HEK293 (cell line): ENCODE results near the gene OR52K1.
"Not testable (repeated sequence)": the region's sequence is repeated elsewhere in the genome, so short reads cannot be mapped to it uniquely, and the experiment has no call there.

Experiments
- CTCF ChIA-PET: fragments of 350-600 bp; formaldehyde crosslinking; extraction: SDS; loops from one replicate; lab custom pipeline; 2021; ENCODE audit warnings: antibody characterized with exemption; lab: Yijun Ruan, JAX
- POLR2A ChIA-PET: fragments of 300-600 bp; formaldehyde crosslinking; extraction: SDS; loops from one replicate; lab custom pipeline; 2020; ENCODE audit warnings: antibody characterized with exemption, inconsistent platforms; lab: Yijun Ruan, JAX
- H3K27ac ChIP-seq: fragments of 200-500 bp; sonication (Bioruptor generic); 2 replicates; pipeline ENCODE4 v1.5.1; 2014; ENCODE audit warnings: low read depth, low read length, control low read depth, inconsistent platforms; ENCODE audit errors: extremely low read depth
- H3K36me3 ChIP-seq, 2 experiments: fragments of 200-500 bp in 1 of 2; sonication (Bioruptor generic) in 1 of 2; 1 replicate in 1 of 2; 2 replicates in 1 of 2; pipeline ENCODE4 v1.5.1; 2014 to 2017; ENCODE audit warnings: inconsistent platforms in 2 of 2, low read length in 2 of 2; ENCODE audit not compliant: control insufficient read depth in 2 of 2, insufficient read depth in 1 of 2
- H3K4me1 ChIP-seq: fragments of 200-500 bp; sonication (Bioruptor generic); 2 replicates; pipeline ENCODE4 v1.5.1; 2014; ENCODE audit warnings: mild to moderate bottlenecking, low read length, inconsistent platforms; ENCODE audit not compliant: control insufficient read depth, insufficient read depth
- H3K4me3 ChIP-seq: 2 replicates; pipeline ENCODE4 v1.5.1; 2011; ENCODE audit warnings: low read depth, mild to moderate bottlenecking, control low read depth, low read length, moderate library complexity
- H3K9me3 ChIP-seq: fragments of 200-500 bp; sonication (Bioruptor generic); 2 replicates; pipeline ENCODE4 v1.5.1; 2014; ENCODE audit warnings: low read depth, low read length, inconsistent platforms; ENCODE audit not compliant: control insufficient read depth, insufficient read depth
- GLI2 ChIP-seq: fragments of 450-650 bp; formaldehyde crosslinking; IDR thresholded peaks from 2 replicates; pipeline ENCODE4; 2017; ENCODE audit warnings: missing biosample characterization, missing genetic modification characterization, low read depth, borderline replicate concordance
- HOXA7 ChIP-seq: sonication (generic); formaldehyde crosslinking; IDR thresholded peaks from 2 replicates; pipeline ENCODE4 v1.8.1; 2022; ENCODE audit warnings: missing genetic modification reagents, borderline replicate concordance
- PRDM6 ChIP-seq: fragments of 450-650 bp; formaldehyde crosslinking; IDR thresholded peaks from 2 replicates; pipeline ENCODE4 v1.5.1; 2017; ENCODE audit warnings: missing biosample characterization, missing genetic modification characterization
- TCF7L2 ChIP-seq: IDR thresholded peaks from 2 replicates; pipeline ENCODE4 v1.6.1; 2011; ENCODE audit warnings: low read depth, mild to moderate bottlenecking, inconsistent platforms, low read length, moderate library complexity, borderline replicate concordance
- WT1 ChIP-seq: fragments of 450-650 bp; formaldehyde crosslinking; IDR thresholded peaks from 2 replicates; pipeline ENCODE4 v1.5.1; 2016; ENCODE audit warnings: missing biosample characterization, missing genetic modification characterization
- ZIC2 ChIP-seq: fragments of 450-650 bp; formaldehyde crosslinking; IDR thresholded peaks from 2 replicates; pipeline ENCODE4 v1.5.1; 2016; ENCODE audit warnings: missing biosample characterization, missing genetic modification characterization
- ZNF121 ChIP-seq: fragments of 450-650 bp; formaldehyde crosslinking; IDR thresholded peaks from 2 replicates; pipeline ENCODE4 v1.5.1; 2016; ENCODE audit warnings: missing biosample characterization, missing genetic modification characterization
- ZNF146 ChIP-seq: fragments of 450-650 bp; formaldehyde crosslinking; IDR thresholded peaks from 2 replicates; pipeline ENCODE4 v1.5.1; 2016; ENCODE audit warnings: missing biosample characterization, missing genetic modification characterization
- ZNF157 ChIP-seq: fragments of 450-650 bp; formaldehyde crosslinking; IDR thresholded peaks from 2 replicates; pipeline ENCODE4 v1.5.1; 2016; ENCODE audit warnings: missing biosample characterization, missing genetic modification characterization
- ZNF223 ChIP-seq: fragments of 450-650 bp; formaldehyde crosslinking; IDR thresholded peaks from 2 replicates; pipeline ENCODE4 v1.5.1; 2016; ENCODE audit warnings: missing biosample characterization, missing genetic modification characterization
- ZNF280D ChIP-seq: fragments of 450-650 bp; formaldehyde crosslinking; IDR thresholded peaks from 2 replicates; pipeline ENCODE4 v1.5.1; 2016; ENCODE audit warnings: missing biosample characterization, missing genetic modification characterization
- ZNF302 ChIP-seq: fragments of 450-650 bp; formaldehyde crosslinking; IDR thresholded peaks from 2 replicates; pipeline ENCODE4 v1.5.1; 2016; ENCODE audit warnings: missing biosample characterization, missing genetic modification characterization, low read depth
- ZNF335 ChIP-seq: fragments of 450-650 bp; formaldehyde crosslinking; conservative IDR thresholded peaks from 2 replicates; pipeline ENCODE4 v1.5.1; 2016; ENCODE audit warnings: missing biosample characterization, missing genetic modification characterization
- ZNF561 ChIP-seq: fragments of 450-650 bp; IDR thresholded peaks from 2 replicates; pipeline ENCODE4 v1.5.1; 2018; ENCODE audit warnings: missing biosample characterization, missing genetic modification characterization, borderline replicate concordance
- ZNF600 ChIP-seq: fragments of 450-650 bp; formaldehyde crosslinking; IDR thresholded peaks from 2 replicates; pipeline ENCODE4 v1.5.1; 2016; ENCODE audit warnings: missing biosample characterization, missing genetic modification characterization
- ZNF621 ChIP-seq: fragments of 450-650 bp; formaldehyde crosslinking; IDR thresholded peaks from 2 replicates; pipeline ENCODE4 v1.5.1; 2017; ENCODE audit warnings: missing biosample characterization, missing genetic modification characterization
- ZNF623 ChIP-seq: fragments of 450-650 bp; formaldehyde crosslinking; IDR thresholded peaks from 2 replicates; pipeline ENCODE4 v1.5.1; 2016; ENCODE audit warnings: missing biosample characterization, missing genetic modification characterization
- ZNF626 ChIP-seq: fragments of 450-650 bp; sonication (Bioruptor Pico); formaldehyde crosslinking; IDR thresholded peaks from 2 replicates; pipeline ENCODE4 v1.5.1; 2018; ENCODE audit warnings: missing biosample characterization, missing genetic modification characterization, inconsistent platforms
- ZNF639 ChIP-seq: fragments of 450-650 bp; formaldehyde crosslinking; IDR thresholded peaks from 2 replicates; pipeline ENCODE4 v1.5.1; 2016; ENCODE audit warnings: missing biosample characterization, missing genetic modification characterization
- ZNF654 ChIP-seq: fragments of 450-650 bp; formaldehyde crosslinking; IDR thresholded peaks from 2 replicates; pipeline ENCODE4 v1.5.1; 2016; ENCODE audit warnings: low read depth, missing biosample characterization, missing genetic modification characterization

Gene OR52K1

GRCh38 chr11:4484310-4484709, 1.9 kb downstream of the OR52K1 start:
- no peak overlapping the region for H3K27ac ChIP-seq
- ChIA-PET CTCF (interaction anchor here (1.3 kb wide), 1 partner anchor 9 kb away, joined by 3 read pairs; no protein-coding TSS in a partner anchor), POLR2A (no interaction called here)
- no peak for TF ChIP-seq ZNF654 (tag by site-specific recombination)
- TF ChIP-seq ZIC2, result no peak
- TF ChIP-seq PRDM6 (tag by site-specific recombination), result no peak
- no peak for TF ChIP-seq ZNF121 (tag by site-specific recombination)
- no peak for TF ChIP-seq ZNF223 (tag by site-specific recombination)
- no peak for TF ChIP-seq ZNF157 (tag by site-specific recombination)
- TF ChIP-seq ZNF639, result no peak
- no peak for TF ChIP-seq HOXA7
- TF ChIP-seq ZNF302 (tag by site-specific recombination), result no peak
- no peak for TF ChIP-seq ZNF561 (tag by site-specific recombination)
- no peak for TF ChIP-seq ZNF623 (tag by site-specific recombination)
- no peak for TF ChIP-seq WT1
- TF ChIP-seq TCF7L2, result no peak
- no peak for TF ChIP-seq ZNF600 (tag by site-specific recombination)
- no peak for TF ChIP-seq ZNF335 (tag by site-specific recombination)
- TF ChIP-seq ZNF621, result no peak
- no peak for TF ChIP-seq GLI2 (tag by site-specific recombination)
- no peak for TF ChIP-seq ZNF280D (tag by site-specific recombination)
- no peak for TF ChIP-seq ZNF626 (tag by site-specific recombination)
- TF ChIP-seq, all 188 proteins: peak for 0
- no peaks in the 10 kb centered on the region for H3K4me1 ChIP-seq
- no peaks in the 10 kb centered on the region for H3K9me3 ChIP-seq
- no peak overlapping the region for H3K4me3 ChIP-seq
- H3K36me3 ChIP-seq, result no peaks in the 10 kb centered on the region

- POLR2A ChIA-PET, H3K36me3 ChIP-seq, H3K4me3 ChIP-seq, H3K27ac ChIP-seq, H3K4me1 ChIP-seq, H3K9me3 ChIP-seq: not testable (repeated sequence)
- CTCF ChIA-PET, result interaction anchor here (0.8 to 5.8 kb wide), 2 partner anchors 48 to 304 kb away, joined by 3 to 87 read pairs; no protein-coding TSS in a partner anchor
- TF ChIP-seq ZNF146 (tag by site-specific recombination), result peak; percentile 70
These were observed 9.0 kb downstream of the OR52K1 start for GRCh38 chr11:4491405-4491804.
